GM12874 (cell line): Measurements from ENCODE around the gene TIAM1.

Experiments
- TF ChIP-seq, protein P1 (sequence below): IDR thresholded peaks from 2 replicates; pipeline ENCODE4 v1.5.1; 2011; ENCODE audit warnings: low read depth, mild to moderate bottlenecking, control low read depth, low read length, moderate library complexity; ENCODE audit not compliant: insufficient read depth

The TIAM1 gene

DNA sequence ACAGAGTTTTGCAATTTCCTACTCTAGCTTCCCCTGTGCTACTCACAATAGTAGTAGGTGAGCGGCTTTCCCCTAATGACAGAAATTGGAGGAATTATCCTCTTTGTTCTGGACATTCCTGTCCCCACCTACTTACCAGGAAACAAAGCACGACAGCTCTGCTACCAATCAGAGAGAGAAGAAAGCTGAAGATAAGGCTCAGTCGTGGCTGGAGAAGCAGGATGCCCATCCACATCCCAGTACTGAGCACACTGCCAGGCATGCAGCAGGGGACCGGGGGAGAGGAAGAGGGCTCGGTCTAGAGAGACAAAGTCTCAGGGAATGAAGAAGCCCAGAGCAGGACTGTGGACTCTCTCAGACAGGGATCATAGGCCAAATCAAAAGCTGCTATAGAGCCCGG lies 171.7 kb downstream of the TIAM1 start:
- TF ChIP-seq, protein P1, sequence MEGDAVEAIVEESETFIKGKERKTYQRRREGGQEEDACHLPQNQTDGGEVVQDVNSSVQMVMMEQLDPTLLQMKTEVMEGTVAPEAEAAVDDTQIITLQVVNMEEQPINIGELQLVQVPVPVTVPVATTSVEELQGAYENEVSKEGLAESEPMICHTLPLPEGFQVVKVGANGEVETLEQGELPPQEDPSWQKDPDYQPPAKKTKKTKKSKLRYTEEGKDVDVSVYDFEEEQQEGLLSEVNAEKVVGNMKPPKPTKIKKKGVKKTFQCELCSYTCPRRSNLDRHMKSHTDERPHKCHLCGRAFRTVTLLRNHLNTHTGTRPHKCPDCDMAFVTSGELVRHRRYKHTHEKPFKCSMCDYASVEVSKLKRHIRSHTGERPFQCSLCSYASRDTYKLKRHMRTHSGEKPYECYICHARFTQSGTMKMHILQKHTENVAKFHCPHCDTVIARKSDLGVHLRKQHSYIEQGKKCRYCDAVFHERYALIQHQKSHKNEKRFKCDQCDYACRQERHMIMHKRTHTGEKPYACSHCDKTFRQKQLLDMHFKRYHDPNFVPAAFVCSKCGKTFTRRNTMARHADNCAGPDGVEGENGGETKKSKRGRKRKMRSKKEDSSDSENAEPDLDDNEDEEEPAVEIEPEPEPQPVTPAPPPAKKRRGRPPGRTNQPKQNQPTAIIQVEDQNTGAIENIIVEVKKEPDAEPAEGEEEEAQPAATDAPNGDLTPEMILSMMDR: no peak

DNA sequence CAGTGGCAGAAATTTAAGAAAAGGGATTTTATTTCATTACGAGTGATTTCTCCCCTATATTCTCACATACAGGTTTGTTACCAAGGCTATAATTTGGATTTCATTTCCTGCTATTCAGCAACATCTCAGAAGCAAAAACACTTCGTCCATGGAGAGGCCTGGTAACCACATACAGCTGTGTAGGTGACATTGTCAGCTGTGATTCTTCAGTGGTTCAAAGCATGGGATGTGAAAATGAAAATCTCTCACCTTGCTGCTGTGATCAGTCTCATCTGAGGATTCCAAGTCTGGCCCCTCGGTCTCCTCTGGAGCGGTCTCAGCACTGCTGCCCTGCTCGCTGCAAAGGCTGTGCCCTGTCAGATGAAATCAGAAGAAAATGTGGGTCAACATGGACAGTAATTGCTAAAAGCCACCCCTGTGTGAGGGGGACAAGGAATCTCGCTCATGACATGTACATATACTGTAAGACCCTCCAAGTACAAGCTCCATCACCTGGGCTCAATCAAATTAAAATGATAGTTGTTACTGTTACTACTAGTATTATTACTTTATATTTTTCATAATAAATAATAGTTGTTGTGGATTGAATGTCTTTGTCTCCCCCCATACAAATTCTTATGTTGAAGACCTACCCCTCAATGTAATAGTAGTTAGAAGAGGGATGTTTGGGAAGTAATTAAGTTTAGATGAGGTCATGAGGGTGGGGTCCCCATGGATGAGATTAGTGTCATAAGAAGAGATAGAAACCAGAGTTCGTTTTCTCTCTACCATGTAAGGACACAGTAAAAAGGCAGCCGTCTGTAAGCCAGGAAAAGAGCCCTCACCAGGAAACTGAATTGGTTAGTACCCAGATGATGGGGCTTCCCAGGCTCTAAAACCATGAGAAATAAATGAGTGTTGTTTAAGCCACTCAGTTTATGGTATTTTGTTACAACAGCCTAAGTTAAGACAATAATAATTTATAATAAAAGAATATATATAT lies 179.1 kb downstream of the TIAM1 start:
- TF ChIP-seq, protein P1: no peak

DNA sequence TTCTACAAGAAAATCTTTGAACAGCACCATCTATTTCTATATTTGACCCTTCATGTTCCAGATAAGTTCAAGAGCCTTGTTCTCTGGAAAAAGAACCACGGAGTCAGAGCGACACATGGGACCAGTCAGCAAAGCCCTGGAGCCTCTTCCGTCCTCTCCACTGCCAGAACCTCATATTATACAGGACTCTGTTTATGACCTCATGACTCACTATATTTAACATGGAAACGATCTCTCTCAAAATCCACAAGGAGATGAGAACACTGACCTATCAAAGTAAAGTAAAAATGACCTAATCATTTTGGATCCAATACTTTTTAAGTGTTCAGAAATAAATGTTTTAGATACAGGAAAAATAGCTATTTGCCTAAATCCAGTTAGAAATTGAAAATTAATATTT lies 181.2 kb downstream of the TIAM1 start:
- TF ChIP-seq, protein P1: no peak

DNA sequence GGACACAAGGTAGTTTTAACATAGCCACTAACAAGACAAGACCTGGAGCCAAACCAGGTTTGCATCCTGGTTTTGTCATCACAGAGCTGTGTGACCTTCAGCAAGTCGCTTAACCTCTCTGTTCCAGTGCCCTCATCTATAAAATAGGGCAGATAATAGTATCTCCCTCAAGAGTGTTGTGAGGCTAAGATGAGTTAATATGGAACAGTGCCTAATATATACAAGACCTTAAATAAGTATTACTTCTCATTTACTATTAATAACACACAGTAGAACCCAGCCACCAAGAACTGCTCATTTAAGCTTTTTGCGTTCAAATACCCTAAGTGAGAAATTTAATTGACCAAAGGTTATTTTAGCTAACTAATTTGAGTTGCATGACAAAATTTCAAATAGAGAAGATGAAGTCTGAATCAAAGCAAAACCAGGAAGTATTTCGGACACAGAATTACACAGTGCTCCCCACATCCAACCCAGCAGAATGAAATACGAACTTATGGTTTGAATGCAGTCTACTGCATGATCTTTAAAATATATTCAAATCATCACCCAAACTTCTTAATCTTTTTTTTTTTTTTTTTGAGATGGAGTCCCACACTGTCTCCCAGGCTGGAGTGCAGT lies 181.9 kb downstream of the TIAM1 start:
- TF ChIP-seq, protein P1: no peak

DNA sequence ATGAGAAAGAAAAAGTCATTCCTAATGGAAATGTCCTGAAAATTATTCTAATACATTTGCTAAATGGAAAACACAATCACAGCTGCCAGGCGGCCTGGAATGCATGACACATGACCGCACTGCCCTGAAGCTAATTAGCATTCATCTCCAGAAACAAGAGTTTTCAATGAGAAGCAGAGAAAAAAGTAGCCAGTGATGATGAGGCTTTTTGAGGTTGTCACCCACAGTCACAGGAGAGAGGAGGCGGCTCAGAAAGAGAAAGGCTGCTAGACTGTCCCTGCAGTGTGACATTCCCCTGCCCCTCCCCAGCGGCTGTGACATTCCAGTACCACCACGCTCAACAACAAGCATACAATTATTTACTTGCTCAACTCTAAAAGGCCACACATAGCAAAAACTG lies 182.9 kb downstream of the TIAM1 start:
- TF ChIP-seq, protein P1: no peak

DNA sequence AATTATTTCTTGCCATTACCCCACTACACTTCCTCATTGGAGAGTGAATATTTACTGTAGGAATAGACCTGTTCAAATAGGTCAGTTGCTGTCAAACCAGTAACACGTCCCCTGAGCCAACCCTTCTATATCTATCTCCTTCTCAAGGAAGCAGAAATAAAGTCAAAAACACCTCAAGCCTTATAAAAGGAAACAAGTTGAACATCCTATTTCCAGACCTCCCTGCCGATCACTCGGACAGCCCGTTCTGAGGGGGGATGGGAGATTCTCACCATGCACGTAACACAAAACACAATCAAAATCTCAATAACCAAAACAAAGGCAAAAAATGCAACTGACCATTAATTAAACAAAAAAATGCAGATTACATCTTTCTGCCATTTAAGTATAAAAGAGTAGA lies 184.3 kb downstream of the TIAM1 start:
- TF ChIP-seq, protein P1: no peak

DNA sequence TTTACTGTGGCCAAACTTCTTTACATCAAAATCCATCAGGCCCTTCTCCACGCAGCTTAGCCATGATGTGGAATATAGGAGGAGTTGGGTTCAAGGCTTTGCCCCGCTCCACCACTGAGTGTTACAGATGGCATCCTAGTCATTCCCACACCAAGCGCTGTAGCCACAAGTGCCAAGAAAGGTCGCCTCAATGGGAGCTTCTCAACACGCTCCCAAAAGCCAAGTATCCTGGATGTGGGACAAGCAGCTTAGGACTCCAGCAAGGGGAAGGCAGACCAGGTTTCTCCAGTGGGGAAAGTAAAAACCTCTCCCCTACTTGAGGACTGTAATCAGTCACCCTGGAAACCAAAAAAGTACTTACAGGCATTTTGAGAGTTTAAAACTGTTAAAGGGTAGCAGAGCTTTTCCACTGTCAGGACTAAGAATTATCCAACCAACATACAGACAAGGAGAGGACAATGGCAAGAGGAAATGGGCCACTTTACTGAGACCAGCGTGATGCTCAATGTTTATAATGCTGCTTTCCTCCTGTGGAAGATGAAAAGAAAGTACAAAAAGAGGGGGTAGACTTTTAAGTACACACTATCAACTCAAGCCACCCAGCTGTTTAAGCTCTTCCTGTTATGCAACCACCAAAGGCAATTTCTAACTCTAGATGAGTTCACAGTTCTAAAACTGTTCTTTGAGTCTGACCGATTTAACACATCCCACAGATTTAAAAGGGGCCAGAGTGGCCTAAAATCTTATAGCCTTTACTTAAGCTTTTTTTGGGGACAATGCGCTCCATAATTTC lies 185.1 kb downstream of the TIAM1 start:
- TF ChIP-seq, protein P1: no peak
